Measurements from ENCODE around the gene TCF23. TPM values are rescaled to one million over a fixed set of nuclear protein-coding genes. Genes with fewer than 3 reads are reported as not detected.
A peak's percentile ranks its signal among the peaks of the same experiment; 100 is the strongest.

The TCF23 gene
- total and polyA plus RNA-seq, 12 donors = 0.05 to 0.21 (median 0.08) TPM; not detected in 2

- Histone ChIP-seq H3K27me3 (peaks cover 3 to 32% (median 27%) of the 10 kb centered on the region in 7 donors), H3K4me1 (peaks cover 4 to 30% (median 15%) of the 10 kb centered on the region in 9 donors), H3K27ac (no peak overlapping the region), H3K4me3 (no peak overlapping the region), H3K36me3 (no peaks in the 10 kb centered on the region), H3K9me3 (no peaks in the 10 kb centered on the region)
- no peak for TF ChIP-seq CTCF (IDR thresholded peaks at IDR 0.05)
- ATAC-seq (no peak), DNase-seq (no peak)
- 78 to 81% methylated on average over 2 of the region's 2 CpGs for WGBS, 2 donors
- intact Hi-C loops (cut with DNase I) = no loop called here
Observed at GRCh38 chr2:27121906-27122305, 26.9 kb upstream of the TCF23 start.

GRCh38 chr2:27122791-27123190, 26.0 kb upstream of the TCF23 start:
- Histone ChIP-seq H3K4me1 (peaks cover 4 to 30% (median 15%) of the 10 kb centered on the region in 9 donors), H3K36me3 (no peaks in the 10 kb centered on the region), H3K4me3 (peak overlapping the region in 6 of 10 donors; percentile 68 to 85 (median 70)), H3K27ac (peak overlapping the region in 5 of 10 donors; percentile 65 to 81 (median 73)), H3K9me3 (no peaks in the 10 kb centered on the region), H3K27me3 (peaks cover 3 to 23% (median 18%) of the 10 kb centered on the region in 7 donors)
- 90 to 94% methylated on average over 7 of the region's 7 CpGs for WGBS, 2 donors
- TF ChIP-seq CTCF (IDR thresholded peaks at IDR 0.05) = no peak
- ATAC-seq = no peak
- no peak for DNase-seq
- intact Hi-C loops (cut with DNase I) = no loop called here

- H3K9me3 ChIP-seq = no peaks in the 10 kb centered on the region
- peak; percentile 67 to 82 for DNase-seq
- TF ChIP-seq CTCF (IDR thresholded peaks at IDR 0.05) = peak in 3 of 9 donors; percentile 9 to 34 (median 24)
- peaks cover under 1 to 16% (median 11%) of the 10 kb centered on the region in 7 donors for H3K27me3 ChIP-seq
- ATAC-seq = peak; percentile 79 to 93 (median 87)
- no peaks in the 10 kb centered on the region for H3K36me3 ChIP-seq
- peak within 1 kb of the TSS in 9 of 10 donors; percentile 42 to 81 (median 67) for H3K27ac ChIP-seq
- 7% methylated on average over 47 of the region's 47 CpGs for WGBS, 2 donors
- intact Hi-C loops (cut with DNase I) = no loop called here
- H3K4me1 ChIP-seq = peaks cover under 1 to 25% (median 11%) of the 10 kb centered on the region in 9 donors
- peak within 1 kb of the TSS; percentile 4 to 85 (median 68) for H3K4me3 ChIP-seq
Observed at GRCh38 chr2:27123302-27124150, 25.3 kb upstream of the TCF23 start, which contains the start of gene ABHD1. Gene ABHD1 (plus strand): TSS chr2:27123815. CDS start chr2:27123949, 134 bp downstream.

GRCh38 chr2:27125104-27125503, 23.7 kb upstream of the TCF23 start:
- TF ChIP-seq CTCF (IDR thresholded peaks at IDR 0.05) = no peak
- Histone ChIP-seq H3K36me3 (peaks cover 0 to 12% (median 4%) of the 10 kb centered on the region in 9 donors), H3K4me1 (peaks cover 0 to 20% (median 10%) of the 10 kb centered on the region in 9 donors), H3K27ac (no peak overlapping the region), H3K27me3 (peaks cover 0 to 1% (median 0%) of the 10 kb centered on the region in 7 donors), H3K4me3 (no peak overlapping the region), H3K9me3 (no peaks in the 10 kb centered on the region)
- ATAC-seq = no peak
- 91 to 97% methylated on average over 3 of the region's 3 CpGs for WGBS, 2 donors
- no peak for DNase-seq
- intact Hi-C loops (cut with DNase I) = no loop called here
